22Rv1 (cell line): ENCODE results near the gene APOM.

Experiments
- H3K27ac ChIP-seq: fragments of 450-650 bp; 2 replicates; pipeline ENCODE4 v1.5.1; 2017
- CTCF ChIP-seq: fragments of 450-650 bp; IDR thresholded peaks from 2 replicates; pipeline ENCODE4 v1.5.1; 2017; ENCODE audit warnings: mild to moderate bottlenecking
- ZFX ChIP-seq: fragments of 450-650 bp; IDR thresholded peaks from 2 replicates; pipeline ENCODE4 v1.6.1; 2017; ENCODE audit warnings: antibody characterized with exemption, borderline replicate concordance

APOM gene

GRCh38 chr6:31615748-31616147 lies 39.9 kb upstream of the APOM start:
- no peak overlapping the region for H3K27ac ChIP-seq
- TF ChIP-seq ZFX (no peak), CTCF (no peak)

GRCh38 chr6:31617010-31617409 lies 38.7 kb upstream of the APOM start:
- no peak overlapping the region for H3K27ac ChIP-seq
- TF ChIP-seq CTCF (no peak), ZFX (no peak)

- peak overlapping the region; percentile 96 for H3K27ac ChIP-seq
- TF ChIP-seq CTCF: no peak
- no peak for TF ChIP-seq ZFX
Observed at GRCh38 chr6:31619805-31620585, 35.7 kb upstream of the APOM start.

- no peak for TF ChIP-seq ZFX
- TF ChIP-seq CTCF: no peak
Observed at GRCh38 chr6:31620586-31621319, 34.9 kb upstream of the APOM start, which contains the start of gene PRRC2A. Gene PRRC2A (plus strand): TSS chr6:31620715. CDS start chr6:31622790, 2,075 bp downstream.

GRCh38 chr6:31621320-31621939 lies 34.3 kb upstream of the APOM start:
- H3K27ac ChIP-seq: peak overlapping the region; percentile 96

More at GRCh38 chr6:31620586-31621319, 34.9 kb upstream of the APOM start, which contains the start of gene PRRC2A:
- peak within 1 kb of the TSS; percentile 96 for H3K27ac ChIP-seq

GRCh38 chr6:31621991-31622390 lies 33.7 kb upstream of the APOM start:
- TF ChIP-seq ZFX (no peak), CTCF (no peak)
- H3K27ac ChIP-seq: peak overlapping the region; percentile 96

More at GRCh38 chr6:31621320-31621939, 34.3 kb upstream of the APOM start:
- TF ChIP-seq ZFX (no peak), CTCF (no peak)

GRCh38 chr6:31622684-31623091 lies 33.0 kb upstream of the APOM start:
- no peak for TF ChIP-seq CTCF
- no peak for TF ChIP-seq ZFX
- peak overlapping the region; percentile 96 for H3K27ac ChIP-seq
